Activated CD4-positive, alpha-beta T cell treated with anti-CD3 and anti-CD28 coated beads, Interleukin-2, amount 10 ng/mL, durations not matched to agents 7 days and 5 days (primary cell): ENCODE data around the gene ZNF236. TPM values are rescaled to one million over a fixed set of nuclear protein-coding genes. Genes with fewer than 3 reads are reported as not detected.
A peak's percentile ranks its signal among the peaks of the same experiment; 100 is the strongest.
"Not testable (repeated sequence)": the region's sequence is repeated elsewhere in the genome, so short reads cannot be mapped to it uniquely, and the experiment has no call there.

ENCODE experiments used
- CTCF ChIA-PET: fragments of 350-600 bp; sonication (Branson Sonifier 250); formaldehyde crosslinking; loops from one replicate; lab custom pipeline; 2021; ENCODE audit warnings: antibody characterized with exemption; lab: Charles Lee
- POLR2A ChIA-PET: fragments of 350-600 bp; sonication (Branson Sonifier 250); formaldehyde crosslinking; loops from one replicate; lab custom pipeline; 2021; ENCODE audit warnings: antibody characterized with exemption; lab: Charles Lee
- DNase-seq: peaks from one replicate; pipeline ENCODE4 v3.0.0-alpha.2; 2020
- H3K27ac Mint-ChIP-seq: one replicate; pipeline ENCODE4 v1.8.0; 2021; ENCODE audit warnings: mild to moderate bottlenecking, moderate library complexity, mixed read lengths
- H3K27me3 Mint-ChIP-seq: one replicate; pipeline ENCODE4 v1.8.0; 2021; ENCODE audit warnings: mixed read lengths
- H3K36me3 Mint-ChIP-seq: one replicate; pipeline ENCODE4 v1.8.0; 2021; ENCODE audit warnings: low read depth, mixed read lengths
- H3K4me1 Mint-ChIP-seq: one replicate; pipeline ENCODE4 v1.8.0; 2021; ENCODE audit warnings: mixed read lengths
- H3K4me3 Mint-ChIP-seq: one replicate; pipeline ENCODE4 v1.8.0; 2021; ENCODE audit warnings: mild to moderate bottlenecking, moderate library complexity, mixed read lengths
- H3K9me3 Mint-ChIP-seq: one replicate; pipeline ENCODE4 v1.8.0; 2021; ENCODE audit warnings: mixed read lengths
- total RNA-seq, 2 experiments: library from RNA; stranded (reverse); gene quantifications; one replicate each; pipeline ENCODE4 v1.2.3, GENCODE V29; 2021

ZNF236 gene
- total RNA-seq, result 10 to 100 TPM; 23.9 to 27.7 TPM

- Mint-ChIP-seq H3K4me1 (peaks cover 62% of the 10 kb centered on the region), H3K27ac (peak within 1 kb of the TSS; percentile 96), H3K4me3 (peak within 1 kb of the TSS; percentile 94), H3K36me3 (peaks cover 20% of the 10 kb centered on the region), H3K27me3 (no peaks in the 10 kb centered on the region), H3K9me3 (no peaks in the 10 kb centered on the region)
- ChIA-PET CTCF (interaction anchor here (3.7 kb wide), 1 partner anchor 20 kb away, joined by 23 read pairs; no protein-coding TSS in a partner anchor), POLR2A (no interaction called here)
- DNase-seq, result peak; percentile 61
Measured at GRCh38 chr18:76822506-76823160, at the start of gene ZNF236. Gene ZNF236, plus strand, starts transcription at chr18:76822557. Its CDS starts 51 bp downstream, at chr18:76822608.

- ChIA-PET POLR2A (no interaction called here), CTCF (no interaction called here)
- H3K36me3 Mint-ChIP-seq, result peaks cover 3% of the 10 kb centered on the region
- peaks cover 14% of the 10 kb centered on the region for H3K9me3 Mint-ChIP-seq
- H3K27me3 Mint-ChIP-seq, result peaks cover 18% of the 10 kb centered on the region
- H3K4me3 Mint-ChIP-seq, result no peak overlapping the region
- H3K4me1 Mint-ChIP-seq, result no peaks in the 10 kb centered on the region
- H3K27ac Mint-ChIP-seq, result no peak overlapping the region
- no peak for DNase-seq
Measured at GRCh38 chr18:76772665-76773064, 49.7 kb upstream of the ZNF236 start.

GRCh38 chr18:76777036-76777435 is 45.3 kb upstream of the ZNF236 start:
- H3K4me3 Mint-ChIP-seq, H3K4me1 Mint-ChIP-seq, POLR2A ChIA-PET, H3K27ac Mint-ChIP-seq, CTCF ChIA-PET, H3K9me3 Mint-ChIP-seq, H3K36me3 Mint-ChIP-seq, DNase-seq: not testable (repeated sequence)
- peaks cover 15% of the 10 kb centered on the region for H3K27me3 Mint-ChIP-seq

GRCh38 chr18:76783786-76784484 is 38.4 kb upstream of the ZNF236 start:
- Mint-ChIP-seq H3K4me1 (peaks cover 7% of the 10 kb centered on the region), H3K27ac (no peak overlapping the region), H3K4me3 (no peak overlapping the region), H3K27me3 (peaks cover 20% of the 10 kb centered on the region), H3K36me3 (no peaks in the 10 kb centered on the region), H3K9me3 (no peaks in the 10 kb centered on the region)
- CTCF ChIA-PET, result interaction anchor here (0.6 kb wide), 1 partner anchor 36 kb away, joined by 3 read pairs; no protein-coding TSS in a partner anchor
- POLR2A ChIA-PET, result no interaction called here
- no peak for DNase-seq

GRCh38 chr18:76785872-76786271 is 36.5 kb upstream of the ZNF236 start:
- peaks cover 10% of the 10 kb centered on the region for H3K4me1 Mint-ChIP-seq
- ChIA-PET POLR2A (no interaction called here), CTCF (no interaction called here)
- H3K9me3 Mint-ChIP-seq, result peaks cover 8% of the 10 kb centered on the region
- H3K27ac Mint-ChIP-seq, result no peak overlapping the region
- H3K36me3 Mint-ChIP-seq, result no peaks in the 10 kb centered on the region
- no peak overlapping the region for H3K4me3 Mint-ChIP-seq
- DNase-seq, result no peak
- H3K27me3 Mint-ChIP-seq, result peaks cover 14% of the 10 kb centered on the region

GRCh38 chr18:76788571-76789317 is 33.6 kb upstream of the ZNF236 start:
- Mint-ChIP-seq H3K27ac (no peak overlapping the region), H3K9me3 (peaks cover 16% of the 10 kb centered on the region), H3K27me3 (peaks cover 10% of the 10 kb centered on the region), H3K36me3 (no peaks in the 10 kb centered on the region), H3K4me1 (peaks cover 10% of the 10 kb centered on the region), H3K4me3 (no peak overlapping the region)
- no peak for DNase-seq
- ChIA-PET CTCF (interaction anchor here (1.3 to 7.2 kb wide), 2 partner anchors 10 to 13 kb away, joined by 3 to 38 read pairs; no protein-coding TSS in a partner anchor), POLR2A (no interaction called here)

- H3K36me3 Mint-ChIP-seq, result no peaks in the 10 kb centered on the region
- DNase-seq, result no peak
- H3K27ac Mint-ChIP-seq, result no peak overlapping the region
- peaks cover 14% of the 10 kb centered on the region for H3K27me3 Mint-ChIP-seq
- CTCF ChIA-PET, result interaction anchor here (1.7 to 7.2 kb wide), 2 partner anchors 10 to 12 kb away, joined by 4 to 38 read pairs; no protein-coding TSS in a partner anchor
- POLR2A ChIA-PET, result no interaction called here
- peaks cover 16% of the 10 kb centered on the region for H3K4me1 Mint-ChIP-seq
- H3K9me3 Mint-ChIP-seq, result peaks cover 18% of the 10 kb centered on the region
- no peak overlapping the region for H3K4me3 Mint-ChIP-seq
Measured at GRCh38 chr18:76791106-76791505, 31.3 kb upstream of the ZNF236 start.

- CTCF ChIA-PET, result interaction anchor here (1.7 to 7.2 kb wide), 2 partner anchors 10 to 12 kb away, joined by 4 to 38 read pairs; no protein-coding TSS in a partner anchor
- Mint-ChIP-seq H3K36me3 (no peaks in the 10 kb centered on the region), H3K4me1 (peaks cover 16% of the 10 kb centered on the region), H3K27ac (no peak overlapping the region), H3K9me3 (peaks cover 20% of the 10 kb centered on the region), H3K4me3 (no peak overlapping the region), H3K27me3 (peaks cover 16% of the 10 kb centered on the region)
- POLR2A ChIA-PET, result no interaction called here
- DNase-seq, result no peak
Measured at GRCh38 chr18:76791642-76792041, 30.7 kb upstream of the ZNF236 start.

GRCh38 chr18:76794326-76794725 is 28.0 kb upstream of the ZNF236 start:
- ChIA-PET POLR2A (no interaction called here), CTCF (interaction anchor here (1.0 kb wide), 2 partner anchors 9 to 189 kb away, joined by 3 read pairs; no protein-coding TSS in a partner anchor)
- no peak overlapping the region for H3K27ac Mint-ChIP-seq
- no peak for DNase-seq
- peaks cover 24% of the 10 kb centered on the region for H3K9me3 Mint-ChIP-seq
- peaks cover 9% of the 10 kb centered on the region for H3K4me1 Mint-ChIP-seq
- H3K36me3 Mint-ChIP-seq, result peaks cover 3% of the 10 kb centered on the region
- H3K4me3 Mint-ChIP-seq, result no peak overlapping the region
- H3K27me3 Mint-ChIP-seq, result peaks cover 19% of the 10 kb centered on the region

GRCh38 chr18:76801567-76802505 is 20.5 kb upstream of the ZNF236 start:
- ChIA-PET POLR2A (interaction anchor here (0.6 kb wide), 1 partner anchor 81 kb away, joined by 8 read pairs; no protein-coding TSS in a partner anchor), CTCF (interaction anchor here (0.7 to 5.1 kb wide), 13 partner anchors 10 to 849 kb away, joined by 3 to 38 read pairs (median 5); partner anchors contain the start of gene ZNF236)
- H3K4me1 Mint-ChIP-seq, result peaks cover 12% of the 10 kb centered on the region
- DNase-seq, result peak; percentile 31
- peaks cover 11% of the 10 kb centered on the region for H3K27me3 Mint-ChIP-seq
- H3K36me3 Mint-ChIP-seq, result peaks cover 4% of the 10 kb centered on the region
- H3K27ac Mint-ChIP-seq, result no peak overlapping the region
- peak overlapping the region; percentile 44 for H3K4me3 Mint-ChIP-seq
- peaks cover 3% of the 10 kb centered on the region for H3K9me3 Mint-ChIP-seq

GRCh38 chr18:76803413-76803812 is 18.9 kb upstream of the ZNF236 start:
- no peak overlapping the region for H3K27ac Mint-ChIP-seq
- no peak for DNase-seq
- H3K27me3 Mint-ChIP-seq, result peaks cover 7% of the 10 kb centered on the region
- H3K36me3 Mint-ChIP-seq, result peaks cover 6% of the 10 kb centered on the region
- H3K4me1 Mint-ChIP-seq, result peaks cover 12% of the 10 kb centered on the region
- peak overlapping the region; percentile 29 for H3K4me3 Mint-ChIP-seq
- CTCF ChIA-PET, result interaction anchor here (0.7 to 5.1 kb wide), 12 partner anchors 9 to 192 kb away, joined by 3 to 38 read pairs (median 6); partner anchors contain the start of gene ZNF236
- no peaks in the 10 kb centered on the region for H3K9me3 Mint-ChIP-seq
- POLR2A ChIA-PET, result no interaction called here
